OCI-LY7 (cell line): ENCODE data around the gene KLF13.

Experiments
- CTCF ChIP-seq: fragments of 200-600 bp; sonication (generic); conservative IDR thresholded peaks from 2 replicates; pipeline ENCODE4 v1.5.1; 2014; ENCODE audit warnings: mild to moderate bottlenecking, antibody characterized with exemption, low read length, moderate library complexity, mixed read lengths
- EZH2phosphoT487 ChIP-seq: fragments of 200-600 bp; sonication (generic); IDR thresholded peaks from 2 replicates; pipeline ENCODE4 v1.6.1; 2018; ENCODE audit warnings: low read depth, borderline replicate concordance, mild to moderate bottlenecking, mixed run types, antibody characterized with exemption, low read length, moderate library complexity, mixed read lengths

GRCh38 chr15:31330111-31330785, 3.6 kb downstream of the KLF13 start:
- TF ChIP-seq CTCF: no peak
- no peak for TF ChIP-seq EZH2phosphoT487
